ENCODE measurements around the gene LCA5. TPM values are rescaled to one million over a fixed set of nuclear protein-coding genes. Genes with fewer than 3 reads are reported as not detected.

The LCA5 gene
- total RNA-seq, 1 donor from 2014 or later: 5.4 TPM

- ATAC-seq (peak; percentile 36), DNase-seq (no peak)
- peak overlapping the region; percentile 33 for H3K4me3 ChIP-seq
These were observed 33.8 kb upstream of the LCA5 start for GRCh38 chr6:79571030-79571367.

GRCh38 chr6:79570129-79571029 is 33.1 kb upstream of the LCA5 start:
- intact Hi-C loops (cut with DNase I): no loop called here
- peak; percentile 70 for TF ChIP-seq CTCF (IDR thresholded peaks at IDR 0.05)
- H3K4me3 ChIP-seq: peak overlapping the region; percentile 33
- H3K9me3 ChIP-seq: no peaks in the 10 kb centered on the region
- peaks cover 8% of the 10 kb centered on the region for H3K4me1 ChIP-seq
- H3K27ac ChIP-seq: no peak overlapping the region
- H3K36me3 ChIP-seq: no peaks in the 10 kb centered on the region
- DNase-seq (no peak), ATAC-seq (peak; percentile 72)
- no peaks in the 10 kb centered on the region for H3K27me3 ChIP-seq

More at GRCh38 chr6:79571030-79571367, 33.8 kb upstream of the LCA5 start:
- Histone ChIP-seq H3K4me1 (peaks cover 8% of the 10 kb centered on the region), H3K27me3 (no peaks in the 10 kb centered on the region), H3K36me3 (no peaks in the 10 kb centered on the region), H3K9me3 (no peaks in the 10 kb centered on the region), H3K27ac (no peak overlapping the region)
- no peak for TF ChIP-seq CTCF (IDR thresholded peaks at IDR 0.05)
- intact Hi-C loops (cut with DNase I): no loop called here

- Histone ChIP-seq H3K9me3 (no peaks in the 10 kb centered on the region), H3K4me3 (no peak overlapping the region), H3K27me3 (no peaks in the 10 kb centered on the region), H3K27ac (no peak overlapping the region), H3K36me3 (no peaks in the 10 kb centered on the region), H3K4me1 (peaks cover 8% of the 10 kb centered on the region)
- DNase-seq (no peak), ATAC-seq (no peak)
- TF ChIP-seq CTCF (IDR thresholded peaks at IDR 0.05): no peak
- intact Hi-C loops (cut with DNase I): no loop called here
These were observed 31.8 kb upstream of the LCA5 start for GRCh38 chr6:79568996-79569395.

- Histone ChIP-seq H3K9me3 (no peaks in the 10 kb centered on the region), H3K4me1 (no peaks in the 10 kb centered on the region), H3K4me3 (no peak overlapping the region), H3K36me3 (no peaks in the 10 kb centered on the region), H3K27me3 (no peaks in the 10 kb centered on the region), H3K27ac (no peak overlapping the region)
- DNase-seq (no peak), ATAC-seq (no peak)
- no peak for TF ChIP-seq CTCF (IDR thresholded peaks at IDR 0.05)
- intact Hi-C loops (cut with DNase I): no loop called here
These were observed 27.4 kb upstream of the LCA5 start for GRCh38 chr6:79564636-79565035.

- no peaks in the 10 kb centered on the region for H3K4me1 ChIP-seq
- DNase-seq: no peak
- H3K4me3 ChIP-seq: no peak overlapping the region
- no peak for ATAC-seq
- TF ChIP-seq CTCF (IDR thresholded peaks at IDR 0.05): no peak
- no peak overlapping the region for H3K27ac ChIP-seq
- H3K9me3 ChIP-seq: no peaks in the 10 kb centered on the region
- intact Hi-C loops (cut with DNase I): no loop called here
- no peaks in the 10 kb centered on the region for H3K27me3 ChIP-seq
- H3K36me3 ChIP-seq: no peaks in the 10 kb centered on the region
These were observed 22.5 kb upstream of the LCA5 start for GRCh38 chr6:79559706-79560105.
